Stimulated activated CD8-positive, alpha-beta memory T cell treated with anti-CD3 and anti-CD28 coated beads, Interleukin-7, amount 100 ng/mL, for 24 hours (primary cell): ENCODE measurements around the gene FGR.

Experiments
- DNase-seq: peaks from one replicate; pipeline ENCODE4 v3.0.0-alpha.2; 2020; ENCODE audit warnings: low read depth

FGR gene

DNA sequence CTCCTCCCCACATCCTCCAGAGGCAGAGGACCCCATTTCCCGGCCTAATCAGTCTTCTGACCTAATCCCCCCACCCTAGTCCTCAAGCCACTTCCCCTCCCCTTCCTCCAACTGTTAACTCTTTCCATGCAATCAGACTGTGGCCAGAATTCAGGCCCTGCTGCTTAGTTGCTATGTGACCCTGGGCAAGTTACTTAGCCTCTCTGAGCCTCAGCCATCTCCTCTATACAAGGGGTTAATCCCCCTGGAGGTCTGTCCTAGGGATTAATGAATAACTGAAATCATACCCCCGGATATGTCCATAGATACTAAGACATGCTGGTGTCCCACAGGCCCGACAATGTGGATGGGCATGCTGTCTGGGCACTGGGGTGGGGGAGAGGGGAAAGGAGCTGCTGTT lies 49.3 kb downstream of the FGR start:
- DNase-seq, result no peak

DNA sequence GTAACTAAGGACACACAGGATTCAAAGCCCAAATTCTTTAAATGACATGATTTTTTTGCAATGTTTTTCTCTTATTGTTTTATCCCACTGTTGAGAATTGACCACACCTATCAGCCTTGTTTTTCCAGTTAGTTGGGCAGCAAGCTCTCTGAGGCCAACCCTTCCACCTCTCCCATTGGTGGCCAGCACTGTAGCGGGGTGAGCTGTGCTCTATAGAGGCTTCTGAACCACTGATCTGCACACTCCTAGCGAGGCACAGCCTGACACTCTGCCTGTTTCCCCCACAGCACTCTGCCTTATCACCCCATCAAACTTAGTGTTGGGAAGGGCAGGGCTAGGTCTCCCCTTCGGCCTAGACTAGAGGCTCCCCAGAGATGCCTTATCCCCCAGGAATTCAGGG lies 50.5 kb downstream of the FGR start:
- DNase-seq, result no peak

DNA sequence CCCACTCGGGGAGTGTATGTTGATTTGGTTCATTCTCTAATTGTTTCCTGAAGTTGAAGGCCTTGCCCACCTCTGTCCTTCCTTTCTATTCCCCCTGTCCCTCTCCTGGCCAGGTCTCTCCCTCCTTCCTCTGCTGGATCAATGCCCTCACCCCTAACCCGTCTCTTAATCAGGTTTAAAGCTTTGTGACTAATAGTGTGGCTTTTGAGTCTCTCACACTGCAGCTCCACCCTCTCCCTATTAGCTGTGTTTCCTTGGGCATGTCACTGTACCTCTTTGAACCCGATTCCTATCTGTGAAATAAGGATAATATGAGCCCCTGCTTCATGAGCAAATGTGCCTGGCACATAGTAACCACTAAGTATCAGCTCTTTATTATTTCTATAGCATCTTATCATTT lies 51.5 kb downstream of the FGR start:
- no peak for DNase-seq

DNA sequence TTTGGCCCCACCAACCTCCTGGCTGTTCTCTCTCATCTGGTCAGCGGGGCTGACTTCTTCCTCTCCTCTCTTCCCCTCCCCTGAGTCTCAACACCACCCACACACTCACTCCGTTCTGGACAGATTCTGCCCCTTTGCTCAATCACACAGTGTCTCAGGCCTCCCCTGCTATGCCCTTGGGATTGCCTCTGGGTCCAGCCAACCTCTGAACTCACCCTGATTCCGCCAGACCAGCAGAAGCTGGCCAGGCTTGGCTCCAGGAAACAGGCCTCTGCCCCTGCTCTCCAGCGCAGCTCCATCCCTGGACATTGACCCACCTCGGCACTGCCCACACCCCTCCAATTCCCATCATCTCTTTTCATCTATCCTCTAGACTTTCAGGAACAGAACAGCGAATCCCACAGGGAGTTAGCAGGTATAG lies 53.2 kb downstream of the FGR start:
- DNase-seq, result no peak

DNA sequence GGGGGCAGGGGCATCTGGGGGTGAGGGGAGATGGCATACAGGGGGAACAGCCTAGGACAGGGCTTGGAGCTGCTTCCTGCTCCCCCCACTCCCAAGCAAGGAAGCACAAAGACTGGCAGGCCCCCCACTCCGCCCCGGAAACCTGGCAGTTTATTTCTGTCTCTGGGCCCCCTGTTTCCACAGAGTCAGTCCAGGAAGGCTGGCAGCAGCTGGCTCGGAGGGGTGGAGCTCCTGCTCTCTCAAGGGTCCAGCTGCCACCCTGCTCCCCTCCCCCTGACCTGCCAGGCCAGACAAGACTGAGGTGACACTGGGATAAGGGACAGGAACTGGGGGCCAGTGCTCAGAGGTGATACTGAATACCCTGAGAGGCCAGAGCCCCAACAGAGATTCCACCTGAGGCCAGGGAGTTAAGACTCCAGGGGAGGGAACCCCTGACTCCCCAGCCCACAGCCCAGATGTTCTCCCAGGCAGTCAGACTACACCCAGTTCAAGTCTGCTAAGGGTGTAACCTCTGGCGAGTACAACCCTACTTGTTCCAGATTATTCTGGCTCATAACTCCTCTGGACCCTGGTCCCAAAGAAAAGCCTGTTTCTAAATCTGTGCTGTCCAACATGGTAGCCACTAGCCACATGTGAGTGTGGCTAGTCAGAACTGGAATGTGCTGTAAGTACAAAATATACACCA lies 57.3 kb downstream of the FGR start:
- no peak for DNase-seq

DNA sequence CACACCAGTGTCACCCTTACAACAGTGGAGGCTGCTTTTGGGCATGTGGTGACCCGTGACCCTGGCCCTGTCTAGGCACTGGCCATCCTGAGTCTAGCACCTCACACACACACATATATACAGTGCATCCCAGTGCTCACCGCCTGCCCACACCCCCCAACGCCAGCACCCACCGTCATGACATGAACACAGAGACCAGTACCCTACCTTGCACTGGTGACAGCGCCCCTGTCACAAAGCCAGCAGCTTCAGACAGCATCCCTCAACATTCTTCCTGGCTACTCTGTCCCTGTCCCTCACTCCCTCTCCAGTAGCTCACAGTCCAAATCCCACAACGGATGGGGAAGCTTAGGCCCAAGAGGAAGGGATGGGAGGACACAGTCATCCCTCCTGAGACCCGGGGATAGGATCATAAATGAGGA lies 58.2 kb downstream of the FGR start:
- no peak for DNase-seq

DNA sequence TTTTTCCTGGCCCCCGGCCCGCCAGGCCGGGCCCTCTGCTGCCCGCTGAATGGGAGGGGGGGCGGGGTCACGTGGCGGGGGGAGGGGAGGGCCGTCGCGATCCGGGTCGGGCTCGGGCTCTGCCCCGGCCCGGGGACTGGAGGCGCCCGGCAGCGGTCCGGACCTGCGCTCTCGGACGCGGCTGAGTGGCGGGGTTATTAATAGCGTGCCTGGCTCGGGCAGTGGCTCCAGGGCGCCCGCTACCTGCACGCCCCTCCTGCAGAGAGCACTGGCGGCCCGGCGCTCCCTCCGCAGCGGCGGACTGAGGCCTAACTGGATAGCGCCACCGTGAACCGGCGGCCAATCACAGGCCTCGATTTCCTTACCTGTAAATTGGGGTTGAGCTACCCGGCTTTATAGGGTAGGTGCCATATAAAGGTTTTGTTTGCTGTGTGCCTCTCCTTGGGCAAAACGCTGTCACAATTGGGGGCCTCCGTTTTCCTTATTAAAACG lies 59.1 kb downstream of the FGR start:
- no peak for DNase-seq

DNA sequence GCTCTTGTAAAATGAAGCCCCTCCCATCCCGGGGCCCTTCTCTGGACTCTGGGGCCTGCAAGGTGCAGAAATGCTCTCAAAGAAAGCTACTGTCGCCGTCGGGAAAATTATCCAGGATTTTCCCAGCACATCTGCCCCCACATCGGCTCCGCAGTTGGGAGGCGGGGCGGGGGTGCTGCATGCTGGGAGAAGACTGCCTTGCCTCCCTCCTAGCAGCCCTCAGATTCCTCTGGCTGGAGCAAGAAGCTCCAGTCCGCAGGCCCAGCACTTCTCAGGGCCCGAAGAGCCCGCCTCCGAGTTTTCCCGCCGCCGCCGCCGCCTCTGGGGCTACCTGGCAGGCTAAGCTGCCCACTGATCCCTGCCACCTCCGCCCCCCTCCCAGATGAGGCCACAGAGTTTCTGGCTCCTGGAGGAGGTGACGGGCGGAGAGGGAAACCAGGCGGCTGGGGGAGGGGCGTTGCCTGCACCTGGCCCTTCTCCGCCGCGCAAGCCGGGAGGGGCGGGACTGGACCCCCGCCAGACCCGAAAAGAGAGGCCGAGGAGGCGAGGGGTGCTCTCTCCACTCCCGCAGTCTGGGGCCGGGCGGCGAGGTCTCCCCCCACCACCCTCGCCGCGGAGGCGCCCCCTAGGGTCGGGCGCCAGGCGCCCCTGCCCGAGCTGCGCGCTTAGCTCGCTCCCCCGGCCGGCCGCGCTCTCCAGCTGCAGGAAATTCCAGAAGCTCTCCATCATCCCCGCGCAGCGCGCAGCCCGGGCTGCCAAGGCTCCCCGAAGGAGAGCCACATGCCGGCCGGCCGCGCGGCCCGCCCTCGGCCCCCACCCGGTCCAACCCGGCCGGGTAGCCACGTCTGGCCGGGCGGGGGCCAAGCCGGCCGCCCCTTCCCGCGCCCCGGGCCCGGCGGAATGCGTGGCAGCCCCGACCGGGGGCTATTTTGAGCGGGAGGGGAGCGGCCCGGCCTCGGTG lies 59.8 kb downstream of the FGR start:
- DNase-seq, result no peak

DNA sequence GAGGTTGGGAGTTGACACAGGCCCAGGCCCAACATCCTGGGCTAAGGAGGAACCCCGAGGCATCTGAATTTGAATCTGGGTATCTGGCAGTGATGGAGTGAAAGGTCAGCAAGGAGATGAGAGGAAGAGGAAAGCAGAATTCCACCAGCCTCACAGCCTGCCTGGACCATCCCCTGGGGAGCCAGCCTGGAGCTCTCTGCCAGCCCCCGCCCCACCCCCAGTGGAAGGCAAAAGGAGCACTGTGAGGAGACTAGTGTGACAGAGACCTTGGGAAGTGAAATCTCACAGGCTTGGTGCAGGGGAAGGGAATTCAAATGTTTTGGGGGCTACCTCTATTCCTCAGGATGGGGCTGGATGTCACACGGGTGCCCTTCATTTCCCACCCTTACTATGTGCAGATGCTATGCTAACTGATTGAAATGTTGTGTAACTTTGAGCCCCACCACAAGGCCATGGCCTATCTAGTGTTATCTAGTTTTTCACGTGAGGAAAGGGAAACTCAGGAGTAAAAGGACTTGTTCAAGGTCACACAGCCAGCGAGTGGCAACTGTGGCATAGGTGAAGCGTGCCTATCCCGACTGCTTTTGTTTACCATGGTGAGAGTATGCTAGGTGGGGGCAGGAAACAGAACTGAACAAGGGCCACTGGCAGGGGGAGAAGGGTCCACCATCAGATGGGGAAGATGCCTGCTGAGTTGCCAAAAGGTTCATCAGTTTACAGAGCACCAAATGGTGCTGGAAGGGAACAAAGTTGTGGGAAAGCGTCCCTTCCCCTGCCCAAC lies 60.8 kb downstream of the FGR start:
- DNase-seq, result no peak

DNA sequence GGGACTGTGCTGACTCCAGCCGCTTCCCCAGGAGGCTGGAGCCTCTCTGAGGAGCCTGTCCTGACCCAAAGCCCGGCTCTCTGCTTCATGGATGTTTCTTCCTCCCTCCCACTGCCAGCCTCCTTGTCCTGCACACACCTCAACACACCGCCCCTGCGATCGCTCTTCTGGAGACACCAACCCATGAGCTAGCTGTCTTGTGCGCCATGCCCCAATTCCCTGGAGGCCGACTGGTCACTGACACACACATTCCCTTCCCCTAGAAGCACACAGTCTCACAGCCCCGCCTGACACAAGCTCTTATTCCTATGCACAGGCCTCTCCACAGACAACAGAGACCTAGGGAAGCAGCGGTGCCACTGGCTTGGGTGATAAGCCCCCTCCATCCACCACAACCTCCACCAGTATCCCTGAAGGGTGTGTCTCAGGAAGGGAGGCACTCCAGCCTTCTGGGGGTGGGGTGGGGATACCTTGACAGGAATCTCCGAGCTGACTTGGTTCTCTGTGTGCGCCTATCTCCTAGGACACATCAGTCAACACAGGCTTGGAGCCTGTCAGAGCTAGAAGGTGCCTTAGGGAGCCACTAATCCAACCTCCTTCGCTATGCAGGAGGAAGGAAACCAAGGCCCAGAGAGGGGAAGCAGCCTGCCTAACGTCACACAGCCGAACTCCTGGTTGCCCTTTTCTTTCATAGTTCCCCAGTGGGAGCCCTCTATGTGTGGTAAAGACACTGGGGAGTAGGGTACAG lies 62.1 kb downstream of the FGR start:
- DNase-seq, result no peak

DNA sequence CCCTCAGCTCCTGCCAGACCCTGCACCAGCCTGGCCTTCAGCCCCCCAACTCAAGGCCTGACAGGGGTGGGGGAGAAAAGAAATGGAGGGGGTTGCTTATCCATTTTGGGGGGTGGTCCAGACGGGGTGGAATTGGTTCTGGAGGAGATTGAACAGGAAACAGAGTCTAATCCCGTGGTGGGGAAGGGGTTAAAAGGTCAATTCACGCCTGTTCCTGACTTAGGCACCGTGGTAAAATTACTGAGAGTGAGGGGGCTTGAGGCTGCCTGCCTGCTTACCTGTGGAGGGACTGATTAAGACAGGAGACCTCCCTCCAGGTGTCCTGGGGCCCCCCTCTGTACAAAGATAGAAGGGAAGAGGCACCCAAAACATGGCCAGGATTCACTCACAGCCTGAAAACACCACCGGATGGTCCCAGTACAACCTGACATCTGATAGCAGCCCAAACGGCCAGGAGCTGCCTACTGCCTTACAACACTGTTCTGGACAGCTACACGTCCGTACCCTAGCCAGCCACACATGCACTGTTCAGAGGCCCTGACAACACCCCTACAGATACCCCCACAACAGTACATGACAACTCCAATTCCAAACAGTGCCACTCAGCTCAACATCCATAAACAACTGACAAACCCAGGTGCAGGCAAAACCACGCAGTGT lies 62.8 kb downstream of the FGR start:
- no peak for DNase-seq

DNA sequence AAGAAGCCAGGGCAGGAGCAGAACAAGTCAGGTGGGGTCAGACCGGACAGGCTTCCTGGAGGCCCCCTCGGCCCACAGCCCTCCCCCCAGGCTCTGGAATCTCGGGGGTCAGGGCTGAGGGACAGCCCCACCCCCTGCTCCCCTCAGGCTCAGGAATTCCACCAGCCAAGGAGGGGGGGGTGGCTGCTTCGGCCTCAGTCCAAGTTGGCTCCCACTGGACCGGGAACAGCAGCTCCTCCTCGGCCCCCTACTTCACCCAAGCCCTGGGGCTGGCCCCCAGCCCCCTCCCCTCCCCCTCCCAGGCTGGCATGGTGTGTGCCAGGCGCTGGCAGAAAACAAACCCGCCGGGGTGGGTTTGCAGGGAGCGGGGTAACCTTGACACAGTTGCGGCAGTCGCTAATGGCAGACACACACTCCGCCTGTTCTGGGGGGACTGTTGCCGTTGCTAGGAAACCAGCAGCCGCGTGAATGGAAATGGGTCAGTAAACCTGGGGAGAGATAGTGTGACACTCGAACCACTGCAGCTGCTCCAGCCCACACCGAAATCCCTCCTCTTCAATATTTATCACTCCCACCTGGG lies 63.5 kb downstream of the FGR start:
- no peak for DNase-seq

DNA sequence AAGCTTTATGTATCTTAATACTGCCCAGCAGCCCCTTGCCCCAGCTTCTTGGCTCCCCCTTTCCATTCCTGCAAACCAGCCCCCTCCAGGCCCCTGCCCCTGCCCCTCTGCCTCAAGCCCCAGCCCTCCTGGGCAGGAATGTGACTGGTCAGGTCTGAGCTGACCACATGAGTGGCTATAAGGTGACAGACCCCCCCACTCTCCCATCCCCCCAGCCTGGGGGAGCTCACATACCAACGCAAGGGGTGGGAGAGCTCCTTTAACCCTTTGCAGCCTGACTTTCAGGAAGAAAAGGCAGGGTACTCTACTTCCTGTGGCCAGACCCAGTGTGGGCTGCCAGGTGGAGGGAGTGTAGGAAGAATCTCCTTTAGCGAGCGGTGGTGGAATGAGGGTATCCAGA lies 64.2 kb downstream of the FGR start:
- DNase-seq, result no peak

DNA sequence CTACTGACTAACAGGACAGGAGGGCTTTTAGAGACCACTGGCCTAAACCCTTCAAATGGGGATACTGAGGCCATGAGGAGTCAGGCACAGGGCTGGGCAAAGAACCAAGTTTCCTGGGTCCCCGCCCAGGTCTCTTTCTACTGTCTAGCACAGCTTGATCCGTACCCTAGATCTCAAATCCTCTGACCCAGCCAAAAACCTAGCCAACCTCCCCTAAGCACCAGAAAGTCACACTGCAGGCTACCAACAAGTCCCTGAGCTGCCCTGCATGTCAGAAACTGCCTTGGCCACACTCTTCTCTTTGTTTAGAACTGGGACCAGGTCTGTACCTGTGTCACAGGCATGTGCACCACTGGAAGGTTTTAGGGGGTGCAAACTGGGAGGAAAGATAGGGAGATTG lies 64.6 kb downstream of the FGR start:
- DNase-seq, result no peak

DNA sequence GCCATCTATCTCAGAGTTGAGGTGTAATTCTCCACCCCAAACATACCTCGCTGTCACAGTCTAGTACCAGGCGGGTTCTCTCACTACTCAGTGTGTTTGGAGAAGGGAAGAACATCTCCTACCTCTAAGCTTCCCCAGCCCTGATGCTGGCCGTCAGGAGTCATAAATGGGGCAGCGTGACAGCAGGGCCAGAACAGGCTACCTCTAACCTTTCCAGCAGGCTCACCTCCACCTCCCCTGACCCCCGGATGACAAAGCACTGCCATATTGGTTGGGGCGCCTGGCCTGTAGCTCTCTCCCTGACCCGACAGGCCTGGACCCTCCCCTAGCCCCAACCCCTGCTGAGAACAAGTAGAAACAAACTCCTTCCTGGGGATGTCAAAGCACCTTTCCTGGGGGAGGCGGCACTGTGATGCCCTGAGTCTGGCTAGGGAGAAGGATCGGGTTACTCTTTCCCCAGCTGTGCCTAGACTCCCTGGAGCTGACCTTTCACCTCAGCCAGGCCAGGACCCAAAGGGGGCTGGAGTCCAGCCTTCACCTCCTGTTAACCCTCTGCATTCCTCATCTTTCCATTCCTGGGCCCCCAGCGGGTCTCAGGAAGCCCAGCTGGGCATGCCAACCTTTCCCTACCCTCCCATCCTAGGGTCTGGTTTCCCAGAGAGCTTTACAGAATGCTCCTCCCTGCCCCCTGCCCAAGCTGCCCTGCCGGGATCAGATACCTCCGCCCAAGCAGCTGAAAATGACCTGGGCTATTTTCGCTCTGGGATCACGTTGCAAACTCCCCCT lies 65.3 kb downstream of the FGR start:
- no peak for DNase-seq

DNA sequence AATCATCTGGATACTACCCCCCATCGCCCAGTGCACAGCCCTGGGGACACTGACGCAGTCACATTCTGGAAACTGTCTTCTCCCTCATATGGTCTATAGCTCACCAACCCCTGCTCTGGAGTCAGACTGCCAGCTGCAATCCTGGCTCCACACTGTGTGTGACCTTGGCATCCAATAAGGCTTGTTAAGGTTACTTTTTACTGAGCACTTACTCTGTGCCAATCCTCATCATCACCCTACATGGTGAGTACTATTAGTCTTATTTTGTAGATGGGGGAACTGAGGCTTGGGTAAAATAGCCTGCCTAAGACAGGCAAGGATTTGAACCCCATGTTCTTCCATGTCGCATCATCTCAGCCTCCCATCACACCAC lies 65.9 kb downstream of the FGR start:
- DNase-seq, result no peak

DNA sequence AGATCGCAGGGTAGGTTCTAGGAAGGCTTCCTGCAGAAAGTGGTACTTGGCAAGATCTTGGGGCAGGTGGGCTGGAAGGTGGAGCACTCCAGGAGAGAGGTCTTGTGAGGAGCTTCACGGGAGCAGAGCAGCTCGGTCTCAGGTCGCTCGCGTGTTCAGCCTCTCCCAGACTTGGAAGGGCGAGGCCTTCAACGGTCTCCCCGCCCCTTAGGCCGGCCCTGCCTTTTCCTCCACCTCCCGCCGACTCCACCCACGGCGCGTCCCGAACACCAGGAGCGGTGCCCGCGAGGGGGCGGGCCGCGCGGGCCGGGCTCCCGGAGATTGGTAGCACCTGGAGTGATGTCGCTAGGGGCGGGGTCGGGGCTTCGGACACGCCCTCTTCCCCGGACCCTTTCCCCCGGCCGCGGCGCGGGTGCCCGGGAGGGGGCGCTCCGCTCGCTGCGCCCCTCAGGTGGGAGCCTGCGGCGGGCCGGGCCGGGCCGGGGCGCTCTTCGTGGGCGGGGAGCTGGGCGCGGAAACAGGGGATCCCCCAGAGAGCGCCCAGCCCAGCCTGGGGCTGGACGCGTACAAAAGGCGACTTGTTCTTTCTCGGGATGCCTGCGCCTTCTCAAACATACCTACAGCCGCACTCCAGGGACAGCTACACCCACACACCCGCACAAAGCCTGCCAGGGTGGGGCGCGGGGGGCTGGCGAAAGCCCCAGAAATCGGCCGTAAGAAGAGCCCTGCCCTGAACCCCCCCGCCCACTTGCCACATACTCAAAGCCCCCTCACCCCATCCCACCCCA lies 66.5 kb downstream of the FGR start:
- peak; percentile 81 for DNase-seq

DNA sequence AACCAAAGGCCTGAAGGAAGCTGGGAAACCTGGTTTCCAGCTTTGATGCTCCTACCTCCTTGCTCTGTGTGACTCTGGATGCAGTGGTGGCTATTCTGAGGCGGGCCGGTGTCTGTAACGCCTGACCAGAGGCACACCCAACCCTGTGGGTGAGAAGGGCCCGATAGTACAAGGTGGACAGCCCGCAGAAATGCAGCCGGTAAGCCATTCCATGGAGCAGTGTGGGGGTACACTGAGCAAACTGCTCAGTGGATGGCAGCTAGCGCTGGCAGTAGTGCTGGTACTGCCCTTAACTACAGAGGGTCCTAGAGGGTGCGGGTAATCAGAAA lies 67.0 kb downstream of the FGR start:
- no peak for DNase-seq

DNA sequence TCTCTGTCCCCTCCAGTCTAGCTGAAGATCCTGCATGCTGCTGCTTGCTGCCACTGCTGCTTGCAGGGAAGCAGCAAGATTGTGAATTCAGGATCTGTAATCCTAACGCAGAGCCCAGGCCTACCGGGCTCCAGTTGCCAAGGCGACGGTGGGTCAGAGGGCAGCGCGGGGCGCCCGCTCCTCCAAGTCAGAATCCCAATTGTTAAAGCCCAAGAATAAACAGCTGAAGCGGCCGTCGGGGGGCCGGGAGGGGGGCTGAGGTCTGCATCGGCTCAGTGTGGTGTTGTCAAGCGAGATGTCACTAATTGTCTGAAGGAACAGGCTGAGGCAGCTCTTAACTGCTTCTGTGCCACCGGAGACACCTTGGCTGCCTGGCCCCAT lies 67.8 kb downstream of the FGR start:
- DNase-seq, result no peak
